ENCODE measurements around the gene TRIM38. TPM values are rescaled to one million over a fixed set of nuclear protein-coding genes. Genes with fewer than 3 reads are reported as not detected.
"Not testable (repeated sequence)": the region's sequence is repeated elsewhere in the genome, so short reads cannot be mapped to it uniquely, and the experiment has no call there.

The TRIM38 gene
- total RNA-seq, 1 donor from 2014 or later, result 8.1 TPM

- TF ChIP-seq CTCF (IDR thresholded peaks at IDR 0.05), result no peak
- TF ChIP-seq POLR2AphosphoS5 (IDR thresholded peaks at IDR 0.05; ENCODE audit: insufficient read depth in 1 of 2, low read depth in 1 of 2), result no peak
- TF ChIP-seq POLR2A (IDR thresholded peaks at IDR 0.05), result no peak
- peaks cover 0 to 14% of the 10 kb centered on the region in 2 donors for H3K36me3 ChIP-seq
Measured at GRCh38 chr6:25990172-25990873, 27.7 kb downstream of the TRIM38 start.

GRCh38 chr6:25991785-25992412 lies 29.3 kb downstream of the TRIM38 start:
- intact Hi-C loops (cut with DNase I), result no loop called here
- Histone ChIP-seq H3K4me3 (peak overlapping the region; percentile 60 to 66), H3K27ac (peak overlapping the region; percentile 90), H3K4me1 (peaks cover 20% of the 10 kb centered on the region), H3K27me3 (no peaks in the 10 kb centered on the region), H3K9me3 (no peaks in the 10 kb centered on the region), H3K36me3 (peaks cover 0 to 10% of the 10 kb centered on the region in 2 donors)
- TF ChIP-seq POLR2A (IDR thresholded peaks at IDR 0.05), result no peak
- TF ChIP-seq CTCF (IDR thresholded peaks at IDR 0.05), result no peak
- peak in 1 of 2 donors; percentile 4 for TF ChIP-seq POLR2AphosphoS5 (IDR thresholded peaks at IDR 0.05; ENCODE audit: insufficient read depth in 1 of 2, low read depth in 1 of 2)
- peak in 1 of 2 donors; percentile 90 for DNase-seq (ENCODE audit: extremely low spot score in 2 of 2)

More at GRCh38 chr6:25990172-25990873, 27.7 kb downstream of the TRIM38 start:
- no peak overlapping the region for H3K4me3 ChIP-seq
- H3K4me1 ChIP-seq, result peaks cover 20% of the 10 kb centered on the region
- intact Hi-C loops (cut with DNase I), result no loop called here
- no peak for DNase-seq (ENCODE audit: extremely low spot score in 2 of 2)
- H3K27ac ChIP-seq, result no peak overlapping the region
- H3K9me3 ChIP-seq, result no peaks in the 10 kb centered on the region
- no peaks in the 10 kb centered on the region for H3K27me3 ChIP-seq

GRCh38 chr6:25992413-25993340 lies 30.1 kb downstream of the TRIM38 start:
- H3K27me3 ChIP-seq, result no peaks in the 10 kb centered on the region
- H3K36me3 ChIP-seq, result peaks cover 0 to 5% of the 10 kb centered on the region in 2 donors
- H3K4me3 ChIP-seq, result peak overlapping the region; percentile 60 to 66
- DNase-seq (ENCODE audit: extremely low spot score in 2 of 2), result peak in 1 of 2 donors; percentile 94
- H3K27ac ChIP-seq, result peak overlapping the region; percentile 90
- H3K9me3 ChIP-seq, result no peaks in the 10 kb centered on the region
- intact Hi-C loops (cut with DNase I), result no loop called here
- peak in 1 of 2 donors; percentile 86 for TF ChIP-seq POLR2AphosphoS5 (IDR thresholded peaks at IDR 0.05; ENCODE audit: insufficient read depth in 1 of 2, low read depth in 1 of 2)
- TF ChIP-seq CTCF (IDR thresholded peaks at IDR 0.05), result peak; percentile 94 to 99 (median 98)
- peak in 1 of 2 donors; percentile 73 for TF ChIP-seq POLR2A (IDR thresholded peaks at IDR 0.05)
- H3K4me1 ChIP-seq, result peaks cover 20% of the 10 kb centered on the region

- H3K27me3 ChIP-seq; intact Hi-C loops (cut with DNase I): not testable (repeated sequence)
Measured at GRCh38 chr6:25993341-25993684, 30.7 kb downstream of the TRIM38 start.

GRCh38 chr6:25995507-25995906 lies 32.9 kb downstream of the TRIM38 start:
- Histone ChIP-seq H3K27ac (no peak overlapping the region), H3K4me1 (peaks cover 20% of the 10 kb centered on the region), H3K27me3 (no peaks in the 10 kb centered on the region), H3K9me3 (no peaks in the 10 kb centered on the region), H3K36me3 (peaks cover 0 to 5% of the 10 kb centered on the region in 2 donors), H3K4me3 (no peak overlapping the region)
- no peak for TF ChIP-seq POLR2AphosphoS5 (IDR thresholded peaks at IDR 0.05; ENCODE audit: insufficient read depth in 1 of 2, low read depth in 1 of 2)
- TF ChIP-seq CTCF (IDR thresholded peaks at IDR 0.05), result no peak
- no peak for TF ChIP-seq POLR2A (IDR thresholded peaks at IDR 0.05)
- intact Hi-C loops (cut with DNase I), result no loop called here
- no peak for DNase-seq (ENCODE audit: extremely low spot score in 2 of 2)

More at GRCh38 chr6:25993341-25993684, 30.7 kb downstream of the TRIM38 start:
- Histone ChIP-seq H3K4me3 (peak overlapping the region; percentile 60 to 66), H3K4me1 (peaks cover 20% of the 10 kb centered on the region), H3K27ac (peak overlapping the region; percentile 90)
- H3K9me3 ChIP-seq; H3K36me3 ChIP-seq; DNase-seq (ENCODE audit: extremely low spot score in 2 of 2): not testable (repeated sequence)
